Measurements from ENCODE around the gene OR13C3. TPM values are rescaled to one million over a fixed set of nuclear protein-coding genes. Genes with fewer than 3 reads are reported as not detected.

Gene OR13C3
- total RNA-seq, 2 donors from 2014 or later, result not detected

DNA sequence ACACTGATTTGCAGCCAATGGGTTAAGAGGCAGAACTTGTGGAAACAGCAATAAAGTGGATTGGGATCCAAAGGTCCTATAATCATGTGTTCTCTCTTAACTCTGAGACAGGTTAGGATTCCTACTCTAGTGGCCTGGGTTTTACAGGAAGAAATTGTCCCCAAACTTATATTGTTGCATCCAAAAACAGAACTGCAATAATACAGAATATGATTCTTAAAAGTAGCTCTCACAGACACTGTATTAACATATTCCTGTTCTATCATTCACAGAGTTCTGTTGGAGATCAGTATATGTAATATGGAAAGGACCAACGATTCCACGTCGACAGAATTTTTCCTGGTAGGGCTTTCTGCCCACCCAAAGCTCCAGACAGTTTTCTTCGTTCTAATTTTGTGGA, 32.2 kb upstream of the OR13C3 start, which contains the start of gene OR13C8:
TSS of gene OR13C8 (plus strand) at position 301 of the 400 bp plus-strand sequence. CDS start at position 301, 0 bp downstream.
- Histone ChIP-seq H3K4me1 (replicated peaks) (no peaks in the 10 kb centered on the region), H3K4me3 (no peak within 1 kb of the TSS), H3K36me3 (no peaks in the 10 kb centered on the region), H3K27ac (no peak within 1 kb of the TSS), H3K27me3 (replicated peaks; ENCODE audit: insufficient read depth) (no peaks in the 10 kb centered on the region), H3K9me3 (no peaks in the 10 kb centered on the region)
- WGBS, result 94% methylated on average over 4 of the region's 4 CpGs
- TF ChIP-seq, protein P1, sequence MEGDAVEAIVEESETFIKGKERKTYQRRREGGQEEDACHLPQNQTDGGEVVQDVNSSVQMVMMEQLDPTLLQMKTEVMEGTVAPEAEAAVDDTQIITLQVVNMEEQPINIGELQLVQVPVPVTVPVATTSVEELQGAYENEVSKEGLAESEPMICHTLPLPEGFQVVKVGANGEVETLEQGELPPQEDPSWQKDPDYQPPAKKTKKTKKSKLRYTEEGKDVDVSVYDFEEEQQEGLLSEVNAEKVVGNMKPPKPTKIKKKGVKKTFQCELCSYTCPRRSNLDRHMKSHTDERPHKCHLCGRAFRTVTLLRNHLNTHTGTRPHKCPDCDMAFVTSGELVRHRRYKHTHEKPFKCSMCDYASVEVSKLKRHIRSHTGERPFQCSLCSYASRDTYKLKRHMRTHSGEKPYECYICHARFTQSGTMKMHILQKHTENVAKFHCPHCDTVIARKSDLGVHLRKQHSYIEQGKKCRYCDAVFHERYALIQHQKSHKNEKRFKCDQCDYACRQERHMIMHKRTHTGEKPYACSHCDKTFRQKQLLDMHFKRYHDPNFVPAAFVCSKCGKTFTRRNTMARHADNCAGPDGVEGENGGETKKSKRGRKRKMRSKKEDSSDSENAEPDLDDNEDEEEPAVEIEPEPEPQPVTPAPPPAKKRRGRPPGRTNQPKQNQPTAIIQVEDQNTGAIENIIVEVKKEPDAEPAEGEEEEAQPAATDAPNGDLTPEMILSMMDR (IDR thresholded peaks at IDR 0.05), result no peak
- no peak for TF ChIP-seq POLR2AphosphoS5 (IDR thresholded peaks at IDR 0.05)
- no peak for TF ChIP-seq POLR2A (IDR thresholded peaks at IDR 0.05)
- intact Hi-C loops (cut with DNase I), result no loop called here
- DNase-seq (ENCODE audit: low spot score), result no peak

DNA sequence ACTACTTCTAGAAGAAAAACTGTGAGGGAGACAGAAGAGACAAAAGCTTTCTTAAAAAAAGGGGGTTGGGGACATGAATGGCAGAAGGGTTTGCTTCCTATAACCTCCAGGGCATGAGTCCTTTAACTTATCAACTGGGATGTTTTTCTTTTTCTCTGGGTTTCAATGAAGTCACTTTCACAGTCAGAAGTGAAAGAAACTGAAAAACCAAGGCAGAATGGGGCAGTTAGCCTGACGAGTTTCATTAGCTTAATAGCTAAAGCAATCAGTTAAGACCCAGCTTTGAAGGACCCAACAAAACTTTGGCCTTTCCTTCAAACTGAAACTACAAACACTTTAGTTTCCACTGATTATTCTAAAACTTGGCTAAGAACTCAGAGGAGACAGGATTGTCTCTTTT, 27.7 kb upstream of the OR13C3 start:
- no peaks in the 10 kb centered on the region for H3K36me3 ChIP-seq
- no peaks in the 10 kb centered on the region for H3K4me1 ChIP-seq (replicated peaks)
- intact Hi-C loops (cut with DNase I), result no loop called here
- H3K27me3 ChIP-seq (replicated peaks; ENCODE audit: insufficient read depth), result no peaks in the 10 kb centered on the region
- no peak overlapping the region for H3K27ac ChIP-seq
- WGBS, result 49% methylated on average over 1 of the region's 1 CpG
- TF ChIP-seq, protein P1 (IDR thresholded peaks at IDR 0.05), result no peak
- TF ChIP-seq POLR2AphosphoS5 (IDR thresholded peaks at IDR 0.05), result no peak
- no peak for TF ChIP-seq POLR2A (IDR thresholded peaks at IDR 0.05)
- no peak overlapping the region for H3K4me3 ChIP-seq
- DNase-seq (ENCODE audit: low spot score), result no peak
- H3K9me3 ChIP-seq, result no peaks in the 10 kb centered on the region

DNA sequence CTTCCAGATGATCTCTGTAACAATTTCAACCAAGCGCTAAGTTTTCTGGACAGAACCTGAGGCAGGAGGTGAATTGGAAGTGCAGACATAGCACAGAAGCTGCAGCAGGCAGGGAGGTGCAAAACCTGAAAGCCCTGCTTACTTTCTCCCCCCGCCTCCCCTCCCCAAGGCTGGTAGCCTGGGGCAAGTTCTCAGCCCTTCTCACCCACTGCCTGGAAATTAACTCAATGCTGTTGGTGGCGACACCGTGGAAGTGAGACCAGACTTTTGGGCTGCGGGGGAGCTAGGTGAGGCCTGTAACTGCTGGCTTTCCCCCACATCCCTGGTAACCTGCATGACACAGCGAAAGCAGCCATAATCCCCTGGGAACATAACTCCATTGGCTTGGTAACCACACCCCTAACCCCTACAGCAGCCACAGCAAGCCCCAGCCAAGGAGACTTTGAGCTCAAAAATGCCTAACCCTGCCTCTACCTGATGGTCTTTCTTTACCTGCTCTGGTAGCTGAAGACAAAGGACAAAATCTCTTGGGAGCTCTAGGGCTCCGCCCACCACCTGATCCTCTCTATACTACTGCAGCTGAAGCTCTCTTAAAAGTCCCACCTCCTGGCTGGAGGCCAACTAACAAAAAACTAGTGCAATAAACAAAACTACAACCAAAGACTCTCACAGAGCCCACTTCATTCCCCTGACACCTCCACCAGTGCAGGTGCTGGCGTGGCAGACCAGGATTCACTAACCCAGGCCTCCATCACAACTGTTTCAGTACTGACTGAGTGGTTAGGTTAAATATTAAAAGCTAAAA, 20.4 kb upstream of the OR13C3 start:
- no peaks in the 10 kb centered on the region for H3K27me3 ChIP-seq (replicated peaks; ENCODE audit: insufficient read depth)
- no peak overlapping the region for H3K27ac ChIP-seq
- H3K4me3 ChIP-seq, result no peak overlapping the region
- WGBS, result 83% methylated on average over 8 of the region's 8 CpGs
- H3K36me3 ChIP-seq, result no peaks in the 10 kb centered on the region
- H3K9me3 ChIP-seq, result no peaks in the 10 kb centered on the region
- DNase-seq (ENCODE audit: low spot score), result no peak
- H3K4me1 ChIP-seq (replicated peaks), result no peaks in the 10 kb centered on the region
- TF ChIP-seq POLR2A (IDR thresholded peaks at IDR 0.05) (no peak), POLR2AphosphoS5 (IDR thresholded peaks at IDR 0.05) (no peak)
- TF ChIP-seq, protein P1 (IDR thresholded peaks at IDR 0.05), result no peak
- intact Hi-C loops (cut with DNase I), result no loop called here

DNA sequence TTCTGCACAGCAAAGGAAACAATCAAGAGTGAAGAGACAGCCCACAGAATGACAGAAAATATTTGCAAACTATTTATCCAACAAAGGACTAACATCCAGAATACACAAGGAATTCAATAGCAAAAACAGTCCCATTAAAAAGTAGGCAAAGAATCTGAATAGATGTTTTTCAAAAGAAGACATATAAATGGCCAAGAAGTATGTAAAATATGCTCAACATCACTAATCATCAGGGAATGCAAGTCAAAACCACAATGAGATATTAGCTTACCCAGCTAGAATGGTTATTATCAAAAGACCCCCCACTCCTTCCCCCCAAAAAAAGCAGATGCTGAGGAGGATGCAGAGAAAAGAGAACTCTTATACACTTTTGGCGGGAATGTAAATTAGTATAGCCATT, 18.9 kb upstream of the OR13C3 start:
- no peaks in the 10 kb centered on the region for H3K4me1 ChIP-seq (replicated peaks)
- DNase-seq (ENCODE audit: low spot score), result no peak
- WGBS, result 89% methylated on average over 1 of the region's 1 CpG
- H3K27me3 ChIP-seq (replicated peaks; ENCODE audit: insufficient read depth), result no peaks in the 10 kb centered on the region
- intact Hi-C loops (cut with DNase I), result no loop called here
- H3K4me3 ChIP-seq, result no peak overlapping the region
- H3K36me3 ChIP-seq, result no peaks in the 10 kb centered on the region
- no peaks in the 10 kb centered on the region for H3K9me3 ChIP-seq
- no peak overlapping the region for H3K27ac ChIP-seq
- no peak for TF ChIP-seq POLR2AphosphoS5 (IDR thresholded peaks at IDR 0.05)
- no peak for TF ChIP-seq POLR2A (IDR thresholded peaks at IDR 0.05)
- TF ChIP-seq, protein P1 (IDR thresholded peaks at IDR 0.05), result no peak

DNA sequence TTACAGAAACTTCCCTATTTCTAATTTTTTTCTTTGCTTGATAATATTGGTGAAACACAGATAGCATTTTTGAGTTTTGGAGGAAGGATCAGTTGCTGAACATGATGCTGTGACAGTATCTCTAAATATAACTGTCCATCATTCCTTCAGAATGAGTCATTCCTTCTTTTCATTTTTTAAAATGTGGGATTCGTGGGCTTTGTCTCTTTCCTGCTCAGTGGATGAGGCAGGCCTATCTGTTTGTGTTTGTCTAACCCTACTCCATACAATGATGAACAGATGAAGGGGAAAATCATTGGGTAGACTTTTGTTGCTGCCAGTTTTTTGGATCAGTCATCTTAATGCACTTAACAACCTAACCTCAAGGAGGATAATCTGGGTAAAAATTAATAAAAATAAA, 16.6 kb upstream of the OR13C3 start:
- H3K36me3 ChIP-seq, result no peaks in the 10 kb centered on the region
- H3K4me1 ChIP-seq (replicated peaks), result no peaks in the 10 kb centered on the region
- no peak overlapping the region for H3K4me3 ChIP-seq
- no peak for DNase-seq (ENCODE audit: low spot score)
- no peaks in the 10 kb centered on the region for H3K9me3 ChIP-seq
- H3K27ac ChIP-seq, result no peak overlapping the region
- TF ChIP-seq POLR2A (IDR thresholded peaks at IDR 0.05) (no peak), POLR2AphosphoS5 (IDR thresholded peaks at IDR 0.05) (no peak)
- TF ChIP-seq, protein P1 (IDR thresholded peaks at IDR 0.05), result no peak
- intact Hi-C loops (cut with DNase I), result no loop called here
- no peaks in the 10 kb centered on the region for H3K27me3 ChIP-seq (replicated peaks; ENCODE audit: insufficient read depth)
- WGBS, result 47% methylated on average over 1 of the region's 1 CpG

Data from prostate gland (tissue), 2 donors.